Lung (tissue), 12 donors: Measurements from ENCODE around the gene KRTAP10-6. TPM values are rescaled to one million over a fixed set of nuclear protein-coding genes. Genes with fewer than 3 reads are reported as not detected.
"Not testable (repeated sequence)": the region's sequence is repeated elsewhere in the genome, so short reads cannot be mapped to it uniquely, and the experiment has no call there.

Experiments
- ATAC-seq: fragments of 200-7000 bp; cut with Tn5 transposase; one replicate; pipeline ENCODE4 v1.9.1; 2020; ENCODE audit warnings: moderate number of reproducible peaks; ENCODE audit not compliant: insufficient read depth, low FRiP score
- DNase-seq, 3 donors: peaks; one replicate each; pipeline ENCODE4 v3.0.0-alpha.2; 2013 to 2017
- H3K27ac ChIP-seq, 2 donors: one replicate each; pipeline ENCODE4 v1.5.1; 2013; ENCODE audit warnings: mild to moderate bottlenecking in 2 of 2, moderate library complexity in 2 of 2, control low read depth in 1 of 2, inconsistent platforms in 1 of 2, low read depth in 1 of 2, low read length in 1 of 2
- H3K27me3 ChIP-seq, 3 donors: one replicate each; pipeline ENCODE4 v1.5.1; 2013; ENCODE audit warnings: low read length in 2 of 3; ENCODE audit not compliant: control insufficient read depth in 3 of 3, insufficient read depth in 3 of 3
- H3K36me3 ChIP-seq, 4 donors: one replicate each; pipeline ENCODE4 v1.5.1; 2013; ENCODE audit warnings: low read length in 4 of 4, mild to moderate bottlenecking in 1 of 4, moderate library complexity in 1 of 4; ENCODE audit not compliant: control insufficient read depth in 4 of 4, insufficient read depth in 4 of 4
- H3K4me1 ChIP-seq, 5 donors: one replicate each; pipeline ENCODE4 v1.5.1; 2013; ENCODE audit warnings: low read length in 5 of 5, mild to moderate bottlenecking in 2 of 5, moderate library complexity in 1 of 5; ENCODE audit not compliant: control insufficient read depth in 5 of 5, insufficient read depth in 5 of 5
- H3K4me3 ChIP-seq: one replicate; pipeline ENCODE4 v1.5.1; 2013; ENCODE audit warnings: mild to moderate bottlenecking, control low read depth, moderate library complexity
- H3K9ac ChIP-seq, 2 donors: one replicate each; pipeline ENCODE4 v1.5.1; 2013; ENCODE audit warnings: low read length in 2 of 2, control low read depth in 1 of 2; ENCODE audit not compliant: insufficient read depth in 1 of 2
- H3K9me3 ChIP-seq, 4 donors: one replicate each; pipeline ENCODE4 v1.5.1; 2013; ENCODE audit warnings: low read length in 3 of 4, mild to moderate bottlenecking in 1 of 4, moderate library complexity in 1 of 4; ENCODE audit not compliant: control insufficient read depth in 4 of 4, insufficient read depth in 3 of 4
- CTCF ChIP-seq: IDR thresholded peaks from 2 replicates; pipeline ENCODE4 v1.5.1; 2012; ENCODE audit warnings: mild to moderate bottlenecking; ENCODE audit errors: control extremely low read depth, extremely low read depth
- WGBS, 2 donors: extraction: QIAGEN DNeasy Blood & Tissue Kit; methylation state at CpG; one replicate each; pipeline ENCODE4 v1.1.7; 2013; 5-methylcytosine and 5-hydroxymethylcytosine counted together
- polyA plus RNA-seq, 2 donors: library from polyadenylated mRNA; stranded (reverse); fragments of 200-250 nt; gene quantifications; one replicate each; pipeline ENCODE4 v1.2.1, GENCODE V29; 2013
- total RNA-seq, 2 donors: library from RNA; depleted of rRNA in 1 of 2; stranded (reverse); fragments of >200 nt in 1 of 2; gene quantifications; one replicate each; pipeline ENCODE4 v1.2.1, GENCODE V29; 2014 to 2021
- donor health status: control.
- donor health status: control.
- donor health status: Bipolar disorder and iron deficiency.
- donor health status: healthy.
- donor health status: DM: yes; HTN: yes; CAD: no.

The KRTAP10-6 gene
- total and polyA plus RNA-seq, 4 donors = not detected

GRCh38 chr21:44582055-44582454 is 10.2 kb downstream of the KRTAP10-6 start:
- Histone ChIP-seq H3K4me1 (no peaks in the 10 kb centered on the region), H3K27ac (no peak overlapping the region), H3K27me3 (peaks cover 2 to 6% (median 6%) of the 10 kb centered on the region in 3 donors), H3K9ac (no peak overlapping the region), H3K4me3 (no peak overlapping the region), H3K36me3 (no peaks in the 10 kb centered on the region), H3K9me3 (peaks cover 0 to 35% (median 4%) of the 10 kb centered on the region in 4 donors)
- 76% methylated on average over 15 of the region's 15 CpGs for WGBS, 2 donors
- no peak for TF ChIP-seq CTCF
- no peak for DNase-seq
- no peak for ATAC-seq

GRCh38 chr21:44581158-44581557 is 11.1 kb downstream of the KRTAP10-6 start:
- no peaks in the 10 kb centered on the region for H3K4me1 ChIP-seq
- no peak overlapping the region for H3K4me3 ChIP-seq
- no peak for TF ChIP-seq CTCF
- no peak for ATAC-seq
- H3K27ac ChIP-seq = no peak overlapping the region
- H3K36me3 ChIP-seq = no peaks in the 10 kb centered on the region
- WGBS, 2 donors = 85 to 87% methylated on average over 3 of the region's 3 CpGs
- no peak overlapping the region for H3K9ac ChIP-seq
- peaks cover 0 to 35% (median 5%) of the 10 kb centered on the region in 4 donors for H3K9me3 ChIP-seq
- DNase-seq = no peak
- peaks cover 2 to 6% (median 6%) of the 10 kb centered on the region in 3 donors for H3K27me3 ChIP-seq

GRCh38 chr21:44580231-44580821 is 12.0 kb downstream of the KRTAP10-6 start, which contains the start of gene KRTAP10-5:
Gene KRTAP10-5, minus strand, starts transcription at chr21:44580604. Its CDS starts 26 bp downstream, at chr21:44580578.
- not testable (repeated sequence) for DNase-seq, H3K4me3 ChIP-seq, H3K9ac ChIP-seq, H3K27ac ChIP-seq, H3K36me3 ChIP-seq, H3K4me1 ChIP-seq, H3K27me3 ChIP-seq, ATAC-seq
- H3K9me3 ChIP-seq = peaks cover 0 to 36% (median 5%) of the 10 kb centered on the region in 4 donors
- 41 to 44% methylated on average over 18 to 19 of the region's 19 CpGs for WGBS, 2 donors

GRCh38 chr21:44579833-44580144 is 12.5 kb downstream of the KRTAP10-6 start:
- 75% methylated on average over 7 of the region's 7 CpGs for WGBS, 2 donors
- no peak for DNase-seq

More at GRCh38 chr21:44579833-44580144, 12.5 kb downstream of the KRTAP10-6 start:
- H3K9ac ChIP-seq = no peak overlapping the region
- H3K27me3 ChIP-seq = peaks cover 2 to 6% (median 6%) of the 10 kb centered on the region in 3 donors
- H3K36me3 ChIP-seq = no peaks in the 10 kb centered on the region
- no peak overlapping the region for H3K4me3 ChIP-seq
- ATAC-seq = no peak
- H3K27ac ChIP-seq = no peak overlapping the region
- TF ChIP-seq CTCF = no peak
- H3K4me1 ChIP-seq = no peaks in the 10 kb centered on the region
- peaks cover 0 to 36% (median 5%) of the 10 kb centered on the region in 4 donors for H3K9me3 ChIP-seq
